Lower lobe of right lung (tissue), 2 donors: Measurements from ENCODE around the gene DENND1B. TPM values are rescaled to one million over a fixed set of nuclear protein-coding genes. Genes with fewer than 3 reads are reported as not detected.

Experiments
- ATAC-seq, 2 donors: fragments of 200-7000 bp; cut with Tn5 transposase; one replicate each; pipeline ENCODE4 v1.9.1; 2020 to 2022; ENCODE audit warnings: mild to moderate bottlenecking in 2 of 2, moderate library complexity in 2 of 2
- DNase-seq: peaks from one replicate; pipeline ENCODE4 v3.0.0-alpha.2; 2020
- H3K27ac ChIP-seq: fragments of 200-600 bp; one replicate; pipeline ENCODE4 v1.8.0; 2022
- H3K27me3 ChIP-seq: fragments of 200-600 bp; one replicate; pipeline ENCODE4 v1.8.0; 2022; ENCODE audit warnings: low read depth
- H3K36me3 ChIP-seq: fragments of 200-600 bp; one replicate; pipeline ENCODE4 v1.8.0; 2022; ENCODE audit warnings: mild to moderate bottlenecking
- H3K4me1 ChIP-seq: fragments of 200-600 bp; one replicate; pipeline ENCODE4 v1.8.0; 2022
- H3K4me3 ChIP-seq: fragments of 200-600 bp; one replicate; pipeline ENCODE4 v1.8.0; 2022; ENCODE audit warnings: mild to moderate bottlenecking
- H3K9me3 ChIP-seq: fragments of 200-600 bp; one replicate; pipeline ENCODE4 v1.8.0; 2022
- intact Hi-C: fragments of 100-400 bp; cut with DNase I; formaldehyde crosslinking; loops from one replicate; pipeline ENCODE4 v1.11.0; 2022
- total RNA-seq: library from RNA; stranded (reverse); fragmentation: NEBNext Ultra II Directional; extraction: Animal tissue kit (Norgen Biotek cat#: 25700); gene quantifications from one replicate; pipeline ENCODE4 v1.2.1, GENCODE V29; 2021
- TF ChIP-seq, protein P1 (sequence below): fragments of 200-600 bp; IDR thresholded peaks from one replicate; pipeline ENCODE4 v1.8.0; 2022; ENCODE audit warnings: antibody characterized with exemption, mild to moderate bottlenecking
- donor health status: DM: no; HTN: yes; CAD: no; lungs with severe emphysema.

DENND1B gene
- total RNA-seq, 1 donor from 2014 or later = 25.6 TPM

GRCh38 chr1:197572169-197572568 lies 203.1 kb downstream of the DENND1B start:
- no peak for ATAC-seq
- TF ChIP-seq, protein P1, sequence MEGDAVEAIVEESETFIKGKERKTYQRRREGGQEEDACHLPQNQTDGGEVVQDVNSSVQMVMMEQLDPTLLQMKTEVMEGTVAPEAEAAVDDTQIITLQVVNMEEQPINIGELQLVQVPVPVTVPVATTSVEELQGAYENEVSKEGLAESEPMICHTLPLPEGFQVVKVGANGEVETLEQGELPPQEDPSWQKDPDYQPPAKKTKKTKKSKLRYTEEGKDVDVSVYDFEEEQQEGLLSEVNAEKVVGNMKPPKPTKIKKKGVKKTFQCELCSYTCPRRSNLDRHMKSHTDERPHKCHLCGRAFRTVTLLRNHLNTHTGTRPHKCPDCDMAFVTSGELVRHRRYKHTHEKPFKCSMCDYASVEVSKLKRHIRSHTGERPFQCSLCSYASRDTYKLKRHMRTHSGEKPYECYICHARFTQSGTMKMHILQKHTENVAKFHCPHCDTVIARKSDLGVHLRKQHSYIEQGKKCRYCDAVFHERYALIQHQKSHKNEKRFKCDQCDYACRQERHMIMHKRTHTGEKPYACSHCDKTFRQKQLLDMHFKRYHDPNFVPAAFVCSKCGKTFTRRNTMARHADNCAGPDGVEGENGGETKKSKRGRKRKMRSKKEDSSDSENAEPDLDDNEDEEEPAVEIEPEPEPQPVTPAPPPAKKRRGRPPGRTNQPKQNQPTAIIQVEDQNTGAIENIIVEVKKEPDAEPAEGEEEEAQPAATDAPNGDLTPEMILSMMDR = no peak
- intact Hi-C loops = no loop called here
- no peaks in the 10 kb centered on the region for H3K27me3 ChIP-seq
- peaks cover 20% of the 10 kb centered on the region for H3K9me3 ChIP-seq
- H3K27ac ChIP-seq = no peak overlapping the region
- no peaks in the 10 kb centered on the region for H3K36me3 ChIP-seq
- no peak for DNase-seq
- no peaks in the 10 kb centered on the region for H3K4me1 ChIP-seq
- no peak overlapping the region for H3K4me3 ChIP-seq

- Histone ChIP-seq H3K27me3 (no peaks in the 10 kb centered on the region), H3K9me3 (peaks cover 24% of the 10 kb centered on the region), H3K4me1 (no peaks in the 10 kb centered on the region), H3K27ac (no peak overlapping the region), H3K4me3 (no peak overlapping the region), H3K36me3 (no peaks in the 10 kb centered on the region)
- ATAC-seq (no peak), DNase-seq (no peak)
- TF ChIP-seq, protein P1 = no peak
- intact Hi-C loops = no loop called here
Measured at GRCh38 chr1:197567442-197567841, 207.8 kb downstream of the DENND1B start.

DNA sequence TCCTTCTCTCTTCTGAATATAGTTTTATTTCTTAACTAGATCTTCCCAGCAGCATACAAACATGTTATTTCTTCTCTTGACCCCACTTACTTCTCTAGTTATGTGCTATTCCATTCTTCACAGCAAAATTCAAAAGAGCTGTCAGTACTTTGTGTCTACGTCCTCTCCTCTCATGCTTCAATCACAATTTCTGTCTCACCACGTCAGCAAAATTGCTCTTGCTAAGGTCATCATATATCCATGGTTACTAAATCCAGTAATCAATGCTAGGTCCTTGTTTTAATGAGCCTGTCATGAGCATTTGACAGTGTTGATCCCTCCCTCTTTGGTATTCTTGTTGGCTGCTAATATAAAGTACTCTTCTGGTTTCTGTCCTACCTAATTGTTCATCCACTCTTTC lies 214.2 kb downstream of the DENND1B start:
- no peaks in the 10 kb centered on the region for H3K27me3 ChIP-seq
- ATAC-seq = no peak
- H3K36me3 ChIP-seq = no peaks in the 10 kb centered on the region
- intact Hi-C loops = no loop called here
- TF ChIP-seq, protein P1 = no peak
- no peak overlapping the region for H3K4me3 ChIP-seq
- no peaks in the 10 kb centered on the region for H3K4me1 ChIP-seq
- no peaks in the 10 kb centered on the region for H3K9me3 ChIP-seq
- DNase-seq = no peak
- no peak overlapping the region for H3K27ac ChIP-seq

GRCh38 chr1:197559655-197560054 lies 215.6 kb downstream of the DENND1B start:
- no peaks in the 10 kb centered on the region for H3K36me3 ChIP-seq
- H3K27me3 ChIP-seq = no peaks in the 10 kb centered on the region
- H3K27ac ChIP-seq = no peak overlapping the region
- no peak for DNase-seq
- H3K4me1 ChIP-seq = no peaks in the 10 kb centered on the region
- intact Hi-C loops = no loop called here
- no peak for ATAC-seq
- no peaks in the 10 kb centered on the region for H3K9me3 ChIP-seq
- TF ChIP-seq, protein P1 = no peak
- H3K4me3 ChIP-seq = no peak overlapping the region

- intact Hi-C loops = no loop called here
- no peaks in the 10 kb centered on the region for H3K4me1 ChIP-seq
- no peak for ATAC-seq
- H3K4me3 ChIP-seq = no peak overlapping the region
- TF ChIP-seq, protein P1 = no peak
- H3K27ac ChIP-seq = no peak overlapping the region
- H3K9me3 ChIP-seq = no peaks in the 10 kb centered on the region
- H3K27me3 ChIP-seq = no peaks in the 10 kb centered on the region
- no peaks in the 10 kb centered on the region for H3K36me3 ChIP-seq
- no peak for DNase-seq
Measured at GRCh38 chr1:197559244-197559643, 216.0 kb downstream of the DENND1B start.

DNA sequence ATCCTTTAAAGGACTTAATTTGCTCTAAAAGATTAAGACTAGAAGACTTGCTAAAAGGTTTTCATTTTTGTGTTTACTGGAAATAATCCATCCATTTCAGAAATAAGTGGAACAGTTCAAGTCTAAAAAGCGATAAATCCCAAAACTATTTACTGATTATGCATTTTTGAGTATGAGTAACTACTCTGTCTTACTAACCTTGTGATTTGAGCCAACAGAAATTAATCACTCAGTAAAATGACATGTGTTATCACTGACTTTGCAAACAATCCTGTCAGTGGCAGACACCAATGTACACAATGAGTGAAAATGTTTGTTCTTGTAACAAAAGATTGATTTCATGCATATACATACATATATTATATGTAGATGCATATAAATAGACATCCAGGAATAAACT lies 218.0 kb downstream of the DENND1B start:
- TF ChIP-seq, protein P1 = no peak
- Histone ChIP-seq H3K27me3 (no peaks in the 10 kb centered on the region), H3K27ac (no peak overlapping the region), H3K4me1 (no peaks in the 10 kb centered on the region), H3K4me3 (no peak overlapping the region), H3K36me3 (no peaks in the 10 kb centered on the region), H3K9me3 (no peaks in the 10 kb centered on the region)
- ATAC-seq (no peak), DNase-seq (no peak)
- intact Hi-C loops = no loop called here
